NCI-H2081 (cell line): Measurements from ENCODE around the gene FBXO11.

Experiments used
- DNase-seq, 2 experiments: peaks; one replicate each; lab custom pipeline; 2025; lab: John Stamatoyannopoulos, UW

FBXO11 gene

GRCh38 chr2:47849368-47849767 lies 56.9 kb downstream of the FBXO11 start:
- DNase-seq = no peak

- no peak for DNase-seq
These were observed 62.1 kb downstream of the FBXO11 start for GRCh38 chr2:47844162-47844561.

- no peak for DNase-seq
These were observed 62.9 kb downstream of the FBXO11 start for GRCh38 chr2:47843407-47843806.

- DNase-seq = no peak
These were observed 63.5 kb downstream of the FBXO11 start for GRCh38 chr2:47842846-47843245.

- DNase-seq = no peak
These were observed 67.6 kb downstream of the FBXO11 start for GRCh38 chr2:47838686-47839085.

GRCh38 chr2:47838249-47838648 lies 68.0 kb downstream of the FBXO11 start:
- no peak for DNase-seq

- DNase-seq = no peak
These were observed 72.8 kb downstream of the FBXO11 start for GRCh38 chr2:47833516-47833968.

- no peak for DNase-seq
These were observed 83.8 kb downstream of the FBXO11 start for GRCh38 chr2:47822518-47822917.

GRCh38 chr2:47819834-47820233 lies 86.5 kb downstream of the FBXO11 start:
- DNase-seq = no peak

GRCh38 chr2:47818777-47819176 lies 87.5 kb downstream of the FBXO11 start:
- no peak for DNase-seq

- DNase-seq = no peak
These were observed 90.5 kb downstream of the FBXO11 start for GRCh38 chr2:47815764-47816163.

- no peak for DNase-seq
These were observed 94.6 kb downstream of the FBXO11 start for GRCh38 chr2:47811668-47812067.

GRCh38 chr2:47810850-47811249 lies 95.4 kb downstream of the FBXO11 start:
- DNase-seq = no peak

- DNase-seq = no peak
These were observed 96.4 kb downstream of the FBXO11 start for GRCh38 chr2:47809903-47810302.

GRCh38 chr2:47808614-47809013 lies 97.7 kb downstream of the FBXO11 start:
- no peak for DNase-seq

GRCh38 chr2:47805850-47806249 lies 100.4 kb downstream of the FBXO11 start:
- no peak for DNase-seq

- DNase-seq = no peak
These were observed 102.5 kb downstream of the FBXO11 start for GRCh38 chr2:47803770-47804169.

- DNase-seq = no peak
These were observed 102.9 kb downstream of the FBXO11 start for GRCh38 chr2:47803363-47803762.

GRCh38 chr2:47801118-47801517 lies 105.2 kb downstream of the FBXO11 start:
- DNase-seq = no peak

- no peak for DNase-seq
These were observed 107.2 kb downstream of the FBXO11 start for GRCh38 chr2:47799031-47799609.

GRCh38 chr2:47798631-47799030 lies 107.7 kb downstream of the FBXO11 start:
- no peak for DNase-seq

- no peak for DNase-seq
These were observed 110.1 kb downstream of the FBXO11 start for GRCh38 chr2:47796090-47796697.

- no peak for DNase-seq
These were observed 120.3 kb downstream of the FBXO11 start for GRCh38 chr2:47785986-47786385.

GRCh38 chr2:47784352-47784851 lies 121.9 kb downstream of the FBXO11 start:
- no peak for DNase-seq
